PC-3 (cell line): Measurements from ENCODE around the gene SLC12A5. TPM values are rescaled to one million over a fixed set of nuclear protein-coding genes. Genes with fewer than 3 reads are reported as not detected.

ENCODE experiments used
- ATAC-seq: fragments of 200-7000 bp; cut with Tn5 transposase; 2 replicates; pipeline ENCODE4 v1.9.1; 2020; ENCODE audit warnings: mild to moderate bottlenecking, moderate library complexity
- BruUV-seq: library from RNA; stranded (reverse); fragments of 400-500 nt; replicated peaks from 2 replicates; lab custom pipeline; 2021; lab: Mats Ljungman, UMichigan
- CTCF ChIA-PET: fragments of 300-600 bp; sonication (Branson Sonifier 250); formaldehyde crosslinking; loops from one replicate; lab custom pipeline; 2022; ENCODE audit warnings: antibody characterized with exemption; lab: Charles Lee
- POLR2A ChIA-PET: fragments of 300-600 bp; sonication (Branson Sonifier 250); formaldehyde crosslinking; loops from one replicate; lab custom pipeline; 2022; ENCODE audit warnings: antibody characterized with exemption; ENCODE audit not compliant: unreplicated experiment; lab: Charles Lee
- DNase-seq: peaks from one replicate; pipeline ENCODE4 v3.0.0-alpha.2; 2015
- H2AFZ ChIP-seq: fragments of 300-600 bp; sonication (generic); 2 replicates; pipeline ENCODE4 v1.6.0; 2016; ENCODE audit warnings: antibody characterized with exemption, low read length
- H3F3A ChIP-seq: fragments of 300-600 bp; sonication (generic); one replicate; pipeline ENCODE4 v1.6.0; 2017; ENCODE audit warnings: antibody characterized with exemption, low read length, control low read depth, mild to moderate bottlenecking; ENCODE audit not compliant: unreplicated experiment
- H3K27ac ChIP-seq: fragments of 300-600 bp; sonication (generic); 2 replicates; pipeline ENCODE4 v1.5.1; 2016; ENCODE audit warnings: mild to moderate bottlenecking, low read length
- H3K27me3 ChIP-seq: fragments of 300-600 bp; sonication (generic); 2 replicates; pipeline ENCODE4 v1.6.1; 2016; ENCODE audit warnings: low read length, mixed read lengths
- H3K36me3 ChIP-seq: fragments of 300-600 bp; sonication (generic); 2 replicates; pipeline ENCODE4 v1.6.1; 2016; ENCODE audit warnings: low read depth, mixed run types, low read length, mixed read lengths
- H3K4me1 ChIP-seq: fragments of 300-600 bp; sonication (generic); 2 replicates; pipeline ENCODE4 v1.5.1; 2016; ENCODE audit warnings: low read length; ENCODE audit not compliant: insufficient read depth
- H3K4me2 ChIP-seq: fragments of 300-600 bp; sonication (generic); 2 replicates; pipeline ENCODE4 v1.6.0; 2016; ENCODE audit warnings: low read length
- H3K4me3 ChIP-seq: fragments of 300-600 bp; sonication (generic); 2 replicates; pipeline ENCODE4 v1.5.1; 2016; ENCODE audit warnings: mild to moderate bottlenecking, low read length, mixed read lengths
- H3K79me2 ChIP-seq: fragments of 300-600 bp; sonication (generic); 2 replicates; pipeline ENCODE4 v1.6.1; 2017; ENCODE audit warnings: low read length, mixed read lengths
- H3K9ac ChIP-seq: fragments of 300-600 bp; sonication (generic); 2 replicates; pipeline ENCODE4 v1.6.0; 2016; ENCODE audit warnings: mild to moderate bottlenecking, low read length
- H3K9me2 ChIP-seq: fragments of 300-600 bp; sonication (generic); replicated peaks from 2 replicates; pipeline ENCODE4 v1.6.1; 2016; ENCODE audit warnings: mixed run types, low read length, mixed read lengths
- H3K9me3 ChIP-seq: fragments of 300-600 bp; sonication (generic); 2 replicates; pipeline ENCODE4 v1.6.1; 2016; ENCODE audit warnings: low read length, mixed read lengths
- H4K20me1 ChIP-seq: fragments of 300-600 bp; sonication (generic); 2 replicates; pipeline ENCODE4 v1.6.1; 2016; ENCODE audit warnings: low read length, mixed read lengths
- CTCF ChIP-seq: fragments of 300-600 bp; sonication (generic); conservative IDR thresholded peaks from 2 replicates; pipeline ENCODE4 v1.5.1; 2017; ENCODE audit warnings: antibody characterized with exemption, low read depth, mild to moderate bottlenecking, low read length
- EZH2 ChIP-seq: fragments of 300-600 bp; sonication (generic); IDR thresholded peaks from one replicate; pipeline ENCODE4 v1.6.1; 2017; ENCODE audit warnings: antibody characterized with exemption, mild to moderate bottlenecking, low read length; ENCODE audit not compliant: unreplicated experiment
- EZH2phosphoT487 ChIP-seq: fragments of 300-600 bp; sonication (generic); IDR thresholded peaks from 2 replicates; pipeline ENCODE4 v1.6.1; 2018; ENCODE audit warnings: mild to moderate bottlenecking, antibody characterized with exemption, low read length, borderline replicate concordance
- intact Hi-C: fragments of 100-400 bp; cut with micrococcal nuclease; formaldehyde crosslinking; loops from 2 replicates; pipeline ENCODE4 v1.9.0; 2023
- total RNA-seq: library from RNA; depleted of rRNA; stranded (reverse); fragments of >200 nt; gene quantifications from 2 replicates; pipeline ENCODE4 v1.2.3, GENCODE V29; 2014

The SLC12A5 gene
- total RNA-seq, 1 experiment from 2014 or later: 2.4 TPM

- Histone ChIP-seq H3K9me3 (no peaks in the 10 kb centered on the region), H3K9ac (no peak overlapping the region), H3K4me2 (no peak overlapping the region), H3K9me2 (no peaks in the 10 kb centered on the region), H3K4me1 (peaks cover 10% of the 10 kb centered on the region; the same call in 1 of the 2 replicates), H3K79me2 (no peaks in the 10 kb centered on the region), H3F3A (no peaks in the 10 kb centered on the region), H2AFZ (no peak overlapping the region), H4K20me1 (no peaks in the 10 kb centered on the region), H3K27ac (no peak overlapping the region), H3K36me3 (no peaks in the 10 kb centered on the region), H3K4me3 (no peak overlapping the region), H3K27me3 (no peaks in the 10 kb centered on the region)
- ChIA-PET CTCF (no interaction called here), POLR2A (no interaction called here)
- BruUV-seq: no TSS peak
- TF ChIP-seq CTCF (no peak), EZH2phosphoT487 (no peak), EZH2 (no peak)
- ATAC-seq (no peak), DNase-seq (no peak)
- intact Hi-C loops: no loop called here
Measured at GRCh38 chr20:46018112-46018511, 10.9 kb upstream of the SLC12A5 start.

GRCh38 chr20:46018611-46019010 is 10.4 kb upstream of the SLC12A5 start:
- Histone ChIP-seq H3K9ac (no peak overlapping the region), H3K9me3 (no peaks in the 10 kb centered on the region), H2AFZ (no peak overlapping the region), H3K4me2 (no peak overlapping the region), H3K27me3 (no peaks in the 10 kb centered on the region), H3K79me2 (no peaks in the 10 kb centered on the region), H3F3A (no peaks in the 10 kb centered on the region), H3K4me1 (peaks cover 9% of the 10 kb centered on the region; the same call in 1 of the 2 replicates), H3K36me3 (no peaks in the 10 kb centered on the region), H4K20me1 (no peaks in the 10 kb centered on the region), H3K4me3 (no peak overlapping the region), H3K9me2 (no peaks in the 10 kb centered on the region), H3K27ac (no peak overlapping the region)
- CTCF ChIA-PET: no interaction called here
- TF ChIP-seq EZH2: no peak
- BruUV-seq: no TSS peak
- POLR2A ChIA-PET: no interaction called here
- ATAC-seq: no peak
- intact Hi-C loops: no loop called here
- no peak for DNase-seq

GRCh38 chr20:46020555-46020954 is 8.5 kb upstream of the SLC12A5 start:
- intact Hi-C loops: loop anchor here (10.0 kb wide), 2 partner anchors 154 to 414 kb away; no protein-coding TSS in a partner anchor
- Histone ChIP-seq H3F3A (no peaks in the 10 kb centered on the region), H3K9me2 (no peaks in the 10 kb centered on the region), H3K9me3 (no peaks in the 10 kb centered on the region), H3K27me3 (no peaks in the 10 kb centered on the region), H3K36me3 (no peaks in the 10 kb centered on the region), H3K4me2 (no peak overlapping the region), H3K9ac (no peak overlapping the region), H4K20me1 (no peaks in the 10 kb centered on the region), H2AFZ (no peak overlapping the region), H3K79me2 (no peaks in the 10 kb centered on the region), H3K27ac (no peak overlapping the region), H3K4me3 (no peak overlapping the region), H3K4me1 (peaks cover 8% of the 10 kb centered on the region; the same call in 1 of the 2 replicates)
- TF ChIP-seq EZH2 (no peak), EZH2phosphoT487 (no peak), CTCF (no peak)
- ATAC-seq (no peak), DNase-seq (no peak)
- POLR2A ChIA-PET: no interaction called here
- CTCF ChIA-PET: interaction anchor here (0.6 kb wide), 1 partner anchor 112 kb away, joined by 6 read pairs; no protein-coding TSS in a partner anchor
- BruUV-seq: TSS peak; percentile 31
